ENCODE data around the gene LAMTOR4.
A peak's percentile ranks its signal among the peaks of the same experiment; 100 is the strongest.
"Not testable (repeated sequence)": the region's sequence is repeated elsewhere in the genome, so short reads cannot be mapped to it uniquely, and the experiment has no call there.

Gene LAMTOR4

GRCh38 chr7:100124301-100125230 is 24.2 kb upstream of the LAMTOR4 start:
- H3K27ac Mint-ChIP-seq = peak overlapping the region; percentile 50
- peak overlapping the region; percentile 7 for H3K4me3 Mint-ChIP-seq
- no peak for TF ChIP-seq CTCF (IDR thresholded peaks at IDR 0.05)

GRCh38 chr7:100126239-100126930 is 22.3 kb upstream of the LAMTOR4 start:
- H3K27ac Mint-ChIP-seq = peak overlapping the region; percentile 99
- DNase-seq = no peak
- H3K36me3 Mint-ChIP-seq (ENCODE audit: low read depth) = peaks cover 17% of the 10 kb centered on the region
- peaks cover 35% of the 10 kb centered on the region for H3K4me1 Mint-ChIP-seq
- H3K4me3 Mint-ChIP-seq = peak overlapping the region; percentile 95
- peaks cover 14% of the 10 kb centered on the region for H3K27me3 Mint-ChIP-seq (ENCODE audit: low read depth, poor library complexity)
- H3K9me3 Mint-ChIP-seq = no peaks in the 10 kb centered on the region
- no peak for TF ChIP-seq CTCF (IDR thresholded peaks at IDR 0.05)

More at GRCh38 chr7:100124301-100125230, 24.2 kb upstream of the LAMTOR4 start:
- Mint-ChIP-seq H3K4me1 (peaks cover 47% of the 10 kb centered on the region), H3K9me3 (no peaks in the 10 kb centered on the region), H3K27me3 (ENCODE audit: low read depth, poor library complexity) (peaks cover 11% of the 10 kb centered on the region), H3K36me3 (ENCODE audit: low read depth) (peaks cover 17% of the 10 kb centered on the region)
- no peak for DNase-seq

- H3K36me3 Mint-ChIP-seq (ENCODE audit: low read depth) = peaks cover 17% of the 10 kb centered on the region
- H3K9me3 Mint-ChIP-seq = no peaks in the 10 kb centered on the region
- H3K4me1 Mint-ChIP-seq = peaks cover 33% of the 10 kb centered on the region
- peak within 1 kb of the TSS; percentile 95 for H3K4me3 Mint-ChIP-seq
- H3K27me3 Mint-ChIP-seq (ENCODE audit: low read depth, poor library complexity) = peaks cover 17% of the 10 kb centered on the region
- no peak for TF ChIP-seq CTCF (IDR thresholded peaks at IDR 0.05)
- peak; percentile 91 for DNase-seq
- H3K27ac Mint-ChIP-seq = peak within 1 kb of the TSS; percentile 99
Observed at GRCh38 chr7:100126931-100127865, 21.5 kb upstream of the LAMTOR4 start, which contains the start of gene MBLAC1. Gene MBLAC1, plus strand, starts transcription at chr7:100126967. Its CDS starts 429 bp downstream, at chr7:100127396.

- Mint-ChIP-seq H3K4me3 (peak overlapping the region; percentile 81), H3K36me3 (ENCODE audit: low read depth) (peaks cover 11% of the 10 kb centered on the region), H3K4me1 (peaks cover 38% of the 10 kb centered on the region), H3K27ac (no peak overlapping the region), H3K27me3 (ENCODE audit: low read depth, poor library complexity) (peaks cover 17% of the 10 kb centered on the region), H3K9me3 (no peaks in the 10 kb centered on the region)
- no peak for TF ChIP-seq CTCF (IDR thresholded peaks at IDR 0.05)
- peak; percentile 44 for DNase-seq
Observed at GRCh38 chr7:100127866-100128636, 20.7 kb upstream of the LAMTOR4 start.

GRCh38 chr7:100128637-100128963 is 20.1 kb upstream of the LAMTOR4 start:
- Mint-ChIP-seq H3K9me3 (no peaks in the 10 kb centered on the region), H3K4me3 (peak overlapping the region; percentile 81), H3K27ac (no peak overlapping the region), H3K4me1 (peaks cover 38% of the 10 kb centered on the region), H3K36me3 (ENCODE audit: low read depth) (peaks cover 9% of the 10 kb centered on the region), H3K27me3 (ENCODE audit: low read depth, poor library complexity) (peaks cover 17% of the 10 kb centered on the region)
- no peak for DNase-seq
- no peak for TF ChIP-seq CTCF (IDR thresholded peaks at IDR 0.05)

- H3K4me1 Mint-ChIP-seq = peaks cover 27% of the 10 kb centered on the region
- not testable (repeated sequence) for H3K4me3 Mint-ChIP-seq; H3K27ac Mint-ChIP-seq; H3K36me3 Mint-ChIP-seq (ENCODE audit: low read depth); H3K9me3 Mint-ChIP-seq; DNase-seq
- H3K27me3 Mint-ChIP-seq (ENCODE audit: low read depth, poor library complexity) = peaks cover 17% of the 10 kb centered on the region
Observed at GRCh38 chr7:100130220-100130607, 18.5 kb upstream of the LAMTOR4 start.
